Measurements from ENCODE around the gene EMC10. TPM values are rescaled to one million over a fixed set of nuclear protein-coding genes. Genes with fewer than 3 reads are reported as not detected.

The EMC10 gene
- total RNA-seq, 1 experiment from 2014 or later, result 200 TPM

- H3K36me3 Mint-ChIP-seq (ENCODE audit: insufficient read depth, unreplicated experiment), result no peaks in the 10 kb centered on the region
- no peak overlapping the region for H3K27ac Mint-ChIP-seq (ENCODE audit: unreplicated experiment)
- peaks cover 59% of the 10 kb centered on the region for H3K27me3 Mint-ChIP-seq (ENCODE audit: unreplicated experiment)
- CTCF ChIA-PET, result no interaction called here
- DNase-seq, result no peak
- intact Hi-C loops (cut with micrococcal nuclease; ENCODE audit: unreplicated experiment), result no loop called here
- H3K4me3 Mint-ChIP-seq (ENCODE audit: low read depth, unreplicated experiment), result no peak overlapping the region
- no peaks in the 10 kb centered on the region for H3K4me1 Mint-ChIP-seq (ENCODE audit: low read depth, unreplicated experiment)
- no peak for TF ChIP-seq CTCF (IDR thresholded peaks at IDR 0.05; ENCODE audit: unreplicated experiment)
- no peaks in the 10 kb centered on the region for H3K9me3 Mint-ChIP-seq (ENCODE audit: low read depth, unreplicated experiment)
- BruUV-seq (replicated peaks), result no TSS peak
Observed at GRCh38 chr19:50450369-50451222, 25.7 kb upstream of the EMC10 start.

- no peaks in the 10 kb centered on the region for H3K4me1 Mint-ChIP-seq (ENCODE audit: low read depth, unreplicated experiment)
- no peak overlapping the region for H3K27ac Mint-ChIP-seq (ENCODE audit: unreplicated experiment)
- no peaks in the 10 kb centered on the region for H3K36me3 Mint-ChIP-seq (ENCODE audit: insufficient read depth, unreplicated experiment)
- H3K4me3 Mint-ChIP-seq (ENCODE audit: low read depth, unreplicated experiment), result no peak overlapping the region
- peaks cover 59% of the 10 kb centered on the region for H3K27me3 Mint-ChIP-seq (ENCODE audit: unreplicated experiment)
- TF ChIP-seq CTCF (IDR thresholded peaks at IDR 0.05; ENCODE audit: unreplicated experiment), result no peak
- no TSS peak for BruUV-seq (replicated peaks)
- peaks cover 2% of the 10 kb centered on the region for H3K9me3 Mint-ChIP-seq (ENCODE audit: low read depth, unreplicated experiment)
- CTCF ChIA-PET, result no interaction called here
- no peak for DNase-seq
- intact Hi-C loops (cut with micrococcal nuclease; ENCODE audit: unreplicated experiment), result no loop called here
Observed at GRCh38 chr19:50451223-50451534, 25.1 kb upstream of the EMC10 start.

GRCh38 chr19:50453243-50453642 is 23.1 kb upstream of the EMC10 start:
- H3K36me3 Mint-ChIP-seq (ENCODE audit: insufficient read depth, unreplicated experiment), result no peaks in the 10 kb centered on the region
- no peak for TF ChIP-seq CTCF (IDR thresholded peaks at IDR 0.05; ENCODE audit: unreplicated experiment)
- no peak for DNase-seq
- CTCF ChIA-PET, result interaction anchor here (0.5 kb wide), 1 partner anchor 102 kb away, joined by 3 read pairs; no protein-coding TSS in a partner anchor
- no peak overlapping the region for H3K27ac Mint-ChIP-seq (ENCODE audit: unreplicated experiment)
- H3K4me3 Mint-ChIP-seq (ENCODE audit: low read depth, unreplicated experiment), result no peak overlapping the region
- H3K27me3 Mint-ChIP-seq (ENCODE audit: unreplicated experiment), result peaks cover 72% of the 10 kb centered on the region
- peaks cover 2% of the 10 kb centered on the region for H3K9me3 Mint-ChIP-seq (ENCODE audit: low read depth, unreplicated experiment)
- no peaks in the 10 kb centered on the region for H3K4me1 Mint-ChIP-seq (ENCODE audit: low read depth, unreplicated experiment)
- no TSS peak for BruUV-seq (replicated peaks)
- intact Hi-C loops (cut with micrococcal nuclease; ENCODE audit: unreplicated experiment), result no loop called here

GRCh38 chr19:50455992-50456391 is 20.3 kb upstream of the EMC10 start:
- H3K9me3 Mint-ChIP-seq (ENCODE audit: low read depth, unreplicated experiment), result peaks cover 2% of the 10 kb centered on the region
- TF ChIP-seq CTCF (IDR thresholded peaks at IDR 0.05; ENCODE audit: unreplicated experiment), result no peak
- H3K36me3 Mint-ChIP-seq (ENCODE audit: insufficient read depth, unreplicated experiment), result no peaks in the 10 kb centered on the region
- peaks cover 71% of the 10 kb centered on the region for H3K27me3 Mint-ChIP-seq (ENCODE audit: unreplicated experiment)
- CTCF ChIA-PET, result interaction anchor here (0.7 kb wide), 1 partner anchor 10 kb away, joined by 3 read pairs; no protein-coding TSS in a partner anchor
- no peak overlapping the region for H3K4me3 Mint-ChIP-seq (ENCODE audit: low read depth, unreplicated experiment)
- no peaks in the 10 kb centered on the region for H3K4me1 Mint-ChIP-seq (ENCODE audit: low read depth, unreplicated experiment)
- H3K27ac Mint-ChIP-seq (ENCODE audit: unreplicated experiment), result no peak overlapping the region
- no peak for DNase-seq
- no TSS peak for BruUV-seq (replicated peaks)
- intact Hi-C loops (cut with micrococcal nuclease; ENCODE audit: unreplicated experiment), result no loop called here
